Testis (tissue), 2 donors: ENCODE results near the gene TDRD9.

Experiments used
- CTCF ChIP-seq, 3 experiments: fragments of 450-650 bp in 2 of 3; fragments of 200-600 bp in 1 of 3; sonication (generic) in 1 of 3; IDR thresholded peaks; one replicate each; pipeline ENCODE4 v1.5.1; 2016 to 2019; ENCODE audit warnings: antibody characterized with exemption in 3 of 3, mild to moderate bottlenecking in 2 of 3, moderate library complexity in 1 of 3
- POLR2A ChIP-seq: fragments of 450-650 bp; IDR thresholded peaks from one replicate; pipeline ENCODE4 v1.6.1; 2017; ENCODE audit warnings: antibody characterized with exemption, mild to moderate bottlenecking, moderate library complexity

- TF ChIP-seq POLR2A: no peak
- no peak for TF ChIP-seq CTCF (IDR thresholded peaks at IDR 0.05)
Measured at GRCh38 chr14:103910984-103911383, 17.3 kb upstream of the TDRD9 start.
